Natural killer cell (primary cell): ENCODE measurements around the gene LGALS4. TPM values are rescaled to one million over a fixed set of nuclear protein-coding genes. Genes with fewer than 3 reads are reported as not detected.

Source experiments
- ATAC-seq, 3 donors: fragments of 150-1000 bp in 2 of 3; fragments of 200-7000 bp in 1 of 3; cut with Tn5 transposase; 1 replicate in 1 of 3; 2 replicates in 2 of 3; pipeline ENCODE4 v1.10.0; 2021; ENCODE audit warnings: mild to moderate bottlenecking in 2 of 3, moderate library complexity in 2 of 3
- DNase-seq, 2 donors: peaks; one replicate each; pipeline versions ENCODE4 v3.0.0 to v3.0.0-alpha.2; 2013 to 2021; ENCODE audit warnings: mixed read lengths in 1 of 2
- H3K27ac ChIP-seq: one replicate; pipeline ENCODE4 v1.5.1; 2013; ENCODE audit warnings: mild to moderate bottlenecking, low read length
- H3K27me3 ChIP-seq: one replicate; pipeline ENCODE4 v1.6.1; 2013; ENCODE audit warnings: low read length; ENCODE audit not compliant: control insufficient read depth, insufficient read depth
- H3K36me3 ChIP-seq: one replicate; pipeline ENCODE4 v1.6.1; 2013; ENCODE audit warnings: low read length; ENCODE audit not compliant: control insufficient read depth, insufficient read depth
- H3K4me1 ChIP-seq: one replicate; pipeline ENCODE4 v1.6.1; 2013; ENCODE audit warnings: low read length; ENCODE audit not compliant: control insufficient read depth, insufficient read depth
- H3K4me3 ChIP-seq: one replicate; pipeline ENCODE4 v1.5.1; 2013; ENCODE audit warnings: low read length
- H3K9me3 ChIP-seq: one replicate; pipeline ENCODE4 v1.6.1; 2013; ENCODE audit warnings: low read length; ENCODE audit not compliant: control insufficient read depth, insufficient read depth
- H3K27ac Mint-ChIP-seq, 2 donors: one replicate each; pipeline ENCODE4 v1.8.0; 2022; ENCODE audit warnings: mild to moderate bottlenecking in 2 of 2, mixed read lengths in 2 of 2, moderate library complexity in 1 of 2
- H3K27me3 Mint-ChIP-seq, 2 donors: one replicate each; pipeline ENCODE4 v1.8.0; 2022; ENCODE audit warnings: low read depth in 2 of 2, mixed read lengths in 2 of 2
- H3K36me3 Mint-ChIP-seq: one replicate; pipeline ENCODE4 v1.8.0; 2022; ENCODE audit warnings: mixed read lengths
- H3K4me1 Mint-ChIP-seq, 2 donors: one replicate each; pipeline ENCODE4 v1.8.0; 2022; ENCODE audit warnings: mixed read lengths in 2 of 2
- H3K4me3 Mint-ChIP-seq: one replicate; pipeline ENCODE4 v1.8.0; 2022; ENCODE audit warnings: mild to moderate bottlenecking, moderate library complexity, mixed read lengths
- H3K9me3 Mint-ChIP-seq, 2 donors: one replicate each; pipeline ENCODE4 v1.8.0; 2022; ENCODE audit warnings: mixed read lengths in 2 of 2
- CTCF ChIP-seq: fragments of 200-600 bp; IDR thresholded peaks from one replicate; pipeline ENCODE4 v1.8.0; 2022; ENCODE audit warnings: antibody characterized with exemption
- WGBS: methylation state at CpG from one replicate; pipeline ENCODE4 v1.1.7; 2013; ENCODE audit warnings: missing lambda C conversion rate; ENCODE audit not compliant: insufficient coverage; 5-methylcytosine and 5-hydroxymethylcytosine counted together
- intact Hi-C: fragments of 100-400 bp; cut with micrococcal nuclease; formaldehyde crosslinking; loops from one replicate; pipeline ENCODE4 v1.14.2; 2022
- total RNA-seq, 4 donors: library from RNA; stranded (reverse); fragments of 120-200 nt in 1 of 4; gene quantifications; one replicate each; pipeline versions ENCODE4 v1.2.3 to v1.2.4, GENCODE V29; 2013 to 2022

The LGALS4 gene
- total RNA-seq, 3 donors from 2014 or later (not counting 1 experiment from before 2014, with no cell fraction given): 4.2 to 4.8 (median 4.6) TPM

- H3K4me1 ChIP-seq: peaks cover 11% of the 10 kb centered on the region
- Mint-ChIP-seq H3K4me1 (peaks cover 7 to 28% of the 10 kb centered on the region in 2 donors), H3K36me3 (no peaks in the 10 kb centered on the region), H3K27me3 (no peaks in the 10 kb centered on the region), H3K27ac (peak overlapping the region; percentile 29 to 64), H3K4me3 (no peak overlapping the region), H3K9me3 (no peaks in the 10 kb centered on the region)
- ATAC-seq (no peak), DNase-seq (no peak)
- H3K27ac ChIP-seq: no peak overlapping the region
- no peak for TF ChIP-seq CTCF
- H3K36me3 ChIP-seq: peaks cover 59% of the 10 kb centered on the region
- no peak overlapping the region for H3K4me3 ChIP-seq
- H3K9me3 ChIP-seq: no peaks in the 10 kb centered on the region
- intact Hi-C loops: no loop called here
- no peaks in the 10 kb centered on the region for H3K27me3 ChIP-seq
- 92% methylated on average over 7 of the region's 8 CpGs for WGBS
Measured at GRCh38 chr19:38836159-38836982, 23.6 kb upstream of the LGALS4 start.

- Histone ChIP-seq H3K4me1 (peaks cover 16% of the 10 kb centered on the region), H3K27me3 (no peaks in the 10 kb centered on the region), H3K36me3 (peaks cover 45% of the 10 kb centered on the region), H3K27ac (no peak overlapping the region), H3K4me3 (no peak overlapping the region), H3K9me3 (no peaks in the 10 kb centered on the region)
- no peak for ATAC-seq
- H3K9me3 Mint-ChIP-seq: no peaks in the 10 kb centered on the region
- H3K36me3 Mint-ChIP-seq: no peaks in the 10 kb centered on the region
- H3K4me3 Mint-ChIP-seq: no peak overlapping the region
- DNase-seq: peak in 1 of 2 donors; percentile 5
- no peaks in the 10 kb centered on the region for H3K27me3 Mint-ChIP-seq
- H3K27ac Mint-ChIP-seq: no peak overlapping the region
- WGBS: 96% methylated on average over 6 of the region's 6 CpGs
- intact Hi-C loops: loop anchor here (5.0 kb wide), 1 partner anchor 63 kb away; the partner anchor contains the start of genes NFKBIB and SIRT2
- TF ChIP-seq CTCF: no peak
- peaks cover 14 to 22% of the 10 kb centered on the region in 2 donors for H3K4me1 Mint-ChIP-seq
Measured at GRCh38 chr19:38834590-38834989, 21.8 kb upstream of the LGALS4 start.

GRCh38 chr19:38834104-38834490 lies 21.4 kb upstream of the LGALS4 start:
- Histone ChIP-seq H3K27ac (no peak overlapping the region), H3K27me3 (no peaks in the 10 kb centered on the region), H3K4me1 (peaks cover 16% of the 10 kb centered on the region), H3K4me3 (no peak overlapping the region), H3K9me3 (no peaks in the 10 kb centered on the region), H3K36me3 (peaks cover 42% of the 10 kb centered on the region)
- intact Hi-C loops: loop anchor here (5.0 kb wide), 1 partner anchor 63 kb away; the partner anchor contains the start of genes NFKBIB and SIRT2
- TF ChIP-seq CTCF: no peak
- 100% methylated on average over 3 of the region's 4 CpGs for WGBS
- H3K9me3 Mint-ChIP-seq: no peaks in the 10 kb centered on the region
- DNase-seq: no peak
- no peaks in the 10 kb centered on the region for H3K36me3 Mint-ChIP-seq
- H3K4me3 Mint-ChIP-seq: no peak overlapping the region
- no peaks in the 10 kb centered on the region for H3K27me3 Mint-ChIP-seq
- H3K4me1 Mint-ChIP-seq: peaks cover 14 to 22% of the 10 kb centered on the region in 2 donors
- no peak for ATAC-seq
- no peak overlapping the region for H3K27ac Mint-ChIP-seq
